Measurements from ENCODE around the gene CDAN1.

The CDAN1 gene

GRCh38 chr15:42733027-42733426 lies 3.9 kb downstream of the CDAN1 start:
- TF ChIP-seq CTCF (conservative IDR thresholded peaks at IDR 0.05; ENCODE audit: low read length): no peak
- no peak overlapping the region for H3K4me3 ChIP-seq (ENCODE audit: low read length)

GRCh38 chr15:42732095-42732827 lies 4.7 kb downstream of the CDAN1 start:
- no peak for TF ChIP-seq CTCF (conservative IDR thresholded peaks at IDR 0.05; ENCODE audit: low read length)
- no peak overlapping the region for H3K4me3 ChIP-seq (ENCODE audit: low read length)
- no peak for DNase-seq (ENCODE audit: low read depth)

More at GRCh38 chr15:42733027-42733426, 3.9 kb downstream of the CDAN1 start:
- DNase-seq (ENCODE audit: low read depth): no peak

DNA sequence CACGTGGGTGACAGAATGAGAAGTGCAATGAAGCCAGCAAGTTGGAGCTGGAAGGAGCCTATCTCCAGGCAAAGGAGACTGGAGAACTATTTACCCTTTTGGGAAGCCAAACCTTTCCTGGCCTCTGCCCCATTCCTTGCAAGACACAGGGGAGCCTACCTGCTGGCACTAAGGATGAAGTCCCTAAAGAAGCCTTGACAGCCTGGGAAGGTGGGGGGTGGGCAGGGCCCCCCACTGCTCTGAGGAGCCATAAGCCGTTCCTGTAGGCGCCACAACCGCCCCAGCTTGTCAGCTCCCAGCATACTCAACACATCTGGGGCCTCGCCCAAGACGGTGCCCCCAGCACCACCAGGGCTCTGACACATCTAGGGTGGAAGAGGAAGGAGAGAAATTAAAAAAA lies 5.5 kb downstream of the CDAN1 start:
- TF ChIP-seq CTCF (conservative IDR thresholded peaks at IDR 0.05; ENCODE audit: low read length): no peak
- no peak for DNase-seq (ENCODE audit: low read depth)
- H3K4me3 ChIP-seq (ENCODE audit: low read length): no peak overlapping the region

DNA sequence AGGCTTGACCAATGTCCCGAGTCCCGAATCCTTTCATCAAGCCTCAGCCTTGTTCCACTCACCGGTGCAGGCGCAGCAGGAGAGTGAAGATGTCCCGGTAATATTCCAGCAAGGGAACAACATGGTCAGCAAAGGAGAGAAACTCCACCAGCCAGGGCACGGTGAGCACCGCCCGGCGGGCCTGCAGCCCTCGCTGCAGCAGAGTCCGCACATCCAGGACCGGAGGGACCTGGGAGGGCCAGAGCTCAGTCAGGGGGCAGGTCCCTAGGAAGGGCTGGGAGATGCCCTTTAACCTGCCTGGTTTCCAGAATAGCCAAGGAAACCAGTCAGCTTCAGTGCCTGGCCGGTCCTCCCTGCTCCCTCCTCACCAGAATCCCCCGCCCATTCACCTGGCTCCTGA lies 6.4 kb downstream of the CDAN1 start:
- no peak overlapping the region for H3K4me3 ChIP-seq (ENCODE audit: low read length)
- TF ChIP-seq CTCF (conservative IDR thresholded peaks at IDR 0.05; ENCODE audit: low read length): no peak
- no peak for DNase-seq (ENCODE audit: low read depth)

DNA sequence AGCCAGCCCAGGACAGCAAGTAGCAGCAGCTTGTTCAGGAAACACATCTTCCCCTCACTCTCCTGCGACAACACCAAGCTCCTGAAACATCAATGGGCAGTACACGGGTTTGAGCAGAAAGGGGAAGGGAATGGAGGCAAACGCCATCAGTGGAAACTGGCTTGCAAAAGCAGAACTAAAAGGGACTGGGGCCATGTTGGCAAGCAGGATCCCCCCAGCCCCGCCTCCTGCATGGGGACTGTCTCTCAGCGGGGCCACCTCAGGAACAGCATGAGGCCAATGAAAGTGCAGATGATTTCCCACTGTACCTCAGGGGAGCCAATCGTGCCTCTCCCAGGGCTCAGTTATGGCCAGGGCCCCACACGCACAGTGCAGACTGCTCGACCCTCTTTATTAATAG lies 6.8 kb downstream of the CDAN1 start:
- no peak overlapping the region for H3K4me3 ChIP-seq (ENCODE audit: low read length)
- TF ChIP-seq CTCF (conservative IDR thresholded peaks at IDR 0.05; ENCODE audit: low read length): no peak
- DNase-seq (ENCODE audit: low read depth): no peak

- no peak for TF ChIP-seq CTCF (conservative IDR thresholded peaks at IDR 0.05; ENCODE audit: low read length)
Observed at GRCh38 chr15:42729409-42729808, 7.5 kb downstream of the CDAN1 start.

DNA sequence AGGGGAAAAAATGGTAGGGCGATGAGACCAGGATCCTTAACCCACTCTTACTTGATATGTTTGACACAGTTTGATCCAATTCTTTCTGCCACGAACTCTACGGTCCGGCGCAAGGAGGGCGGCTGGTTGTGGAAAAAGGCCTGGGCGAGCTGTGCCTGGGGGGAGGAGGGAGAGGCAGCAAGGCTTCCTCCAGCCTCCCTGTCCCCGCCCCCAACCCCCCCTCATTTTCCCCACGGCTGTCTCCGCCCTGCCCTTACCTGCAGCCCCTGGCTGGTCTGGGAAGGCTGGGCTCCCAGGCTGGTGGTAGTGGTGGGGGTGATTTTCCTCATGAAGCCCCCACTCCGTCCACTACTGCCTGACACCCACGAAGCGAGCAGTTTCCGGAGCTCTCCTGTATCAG lies 8.0 kb downstream of the CDAN1 start:
- TF ChIP-seq CTCF (conservative IDR thresholded peaks at IDR 0.05; ENCODE audit: low read length): no peak
- H3K4me3 ChIP-seq (ENCODE audit: low read length): no peak overlapping the region

More at GRCh38 chr15:42729409-42729808, 7.5 kb downstream of the CDAN1 start:
- no peak for DNase-seq (ENCODE audit: low read depth)
- no peak overlapping the region for H3K4me3 ChIP-seq (ENCODE audit: low read length)

More for the DNA sequence above, 8.0 kb downstream of the CDAN1 start:
- no peak for DNase-seq (ENCODE audit: low read depth)
